Measurements from ENCODE around the gene GP2. TPM values are rescaled to one million over a fixed set of nuclear protein-coding genes. Genes with fewer than 3 reads are reported as not detected.

The GP2 gene
- not detected in 2 replicates for total RNA-seq

GRCh38 chr16:20327444-20328041 lies at the start of gene GP2:
GP2 (minus strand) TSS chr16:20327513; CDS start chr16:20326431, 1,082 bp downstream.

GRCh38 chr16:20352615-20353014 lies 25.3 kb upstream of the GP2 start, which contains the start of gene UMOD:
UMOD (minus strand) TSS chr16:20352715; CDS start chr16:20350737, 1,978 bp downstream.

Other genes starting within 250 kb of the GP2 start
- not detected in 2 replicates for gene UMOD, start 25.2 kb upstream of the GP2 start, total RNA-seq
- not detected in 2 replicates for gene PDILT, start 77.2 kb upstream of the GP2 start, total RNA-seq
- 0.14 TPM in 1 of 2 replicates, not detected in the other for gene ACSM5, start 82.0 kb upstream of the GP2 start, total RNA-seq
- gene ACSM2A, start 124.0 kb upstream of the GP2 start, total RNA-seq = not detected in 2 replicates
- gene ACSM2B, start 248.9 kb upstream of the GP2 start, total RNA-seq = not detected in 2 replicates

Measured in placental pericyte (primary cell).